GM12864 (cell line): Measurements from ENCODE around the gene TSEN2.

Experiments used
- DNase-seq: peaks from one replicate; pipeline ENCODE4 v3.0.0-alpha.2; 2011; ENCODE audit warnings: low read depth
- H3K4me3 ChIP-seq: 2 replicates; pipeline ENCODE4 v1.5.1; 2011; ENCODE audit warnings: mild to moderate bottlenecking, low read depth, low read length, control low read depth
- TF ChIP-seq, protein P1 (sequence below): IDR thresholded peaks from 2 replicates; pipeline ENCODE4 v1.5.1; 2011; ENCODE audit warnings: low read depth, mild to moderate bottlenecking, moderate library complexity, low read length, control low read depth, inconsistent platforms; ENCODE audit errors: missing control alignments

The TSEN2 gene

DNA sequence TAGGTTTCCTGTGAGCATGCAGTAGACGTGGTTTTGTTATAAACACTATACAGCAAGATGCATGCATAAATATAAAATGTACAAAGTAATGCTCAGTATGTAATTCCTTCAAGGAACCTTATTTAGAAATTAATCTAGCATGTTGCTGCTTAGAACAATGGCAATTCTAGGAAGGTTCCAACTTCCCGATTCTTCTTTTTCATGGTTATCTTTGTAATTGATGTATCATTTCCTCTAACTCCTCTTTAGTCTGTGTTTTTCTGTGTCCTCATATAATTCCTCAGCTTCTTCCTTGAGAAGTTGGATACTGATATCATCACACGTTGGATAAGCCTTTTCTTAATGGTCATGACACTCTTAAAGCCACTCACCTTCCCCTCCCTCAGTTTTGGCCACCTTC is 3.5 kb downstream of the TSEN2 start:
- TF ChIP-seq, protein P1, sequence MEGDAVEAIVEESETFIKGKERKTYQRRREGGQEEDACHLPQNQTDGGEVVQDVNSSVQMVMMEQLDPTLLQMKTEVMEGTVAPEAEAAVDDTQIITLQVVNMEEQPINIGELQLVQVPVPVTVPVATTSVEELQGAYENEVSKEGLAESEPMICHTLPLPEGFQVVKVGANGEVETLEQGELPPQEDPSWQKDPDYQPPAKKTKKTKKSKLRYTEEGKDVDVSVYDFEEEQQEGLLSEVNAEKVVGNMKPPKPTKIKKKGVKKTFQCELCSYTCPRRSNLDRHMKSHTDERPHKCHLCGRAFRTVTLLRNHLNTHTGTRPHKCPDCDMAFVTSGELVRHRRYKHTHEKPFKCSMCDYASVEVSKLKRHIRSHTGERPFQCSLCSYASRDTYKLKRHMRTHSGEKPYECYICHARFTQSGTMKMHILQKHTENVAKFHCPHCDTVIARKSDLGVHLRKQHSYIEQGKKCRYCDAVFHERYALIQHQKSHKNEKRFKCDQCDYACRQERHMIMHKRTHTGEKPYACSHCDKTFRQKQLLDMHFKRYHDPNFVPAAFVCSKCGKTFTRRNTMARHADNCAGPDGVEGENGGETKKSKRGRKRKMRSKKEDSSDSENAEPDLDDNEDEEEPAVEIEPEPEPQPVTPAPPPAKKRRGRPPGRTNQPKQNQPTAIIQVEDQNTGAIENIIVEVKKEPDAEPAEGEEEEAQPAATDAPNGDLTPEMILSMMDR = no peak
- H3K4me3 ChIP-seq = no peak overlapping the region
- DNase-seq = no peak

DNA sequence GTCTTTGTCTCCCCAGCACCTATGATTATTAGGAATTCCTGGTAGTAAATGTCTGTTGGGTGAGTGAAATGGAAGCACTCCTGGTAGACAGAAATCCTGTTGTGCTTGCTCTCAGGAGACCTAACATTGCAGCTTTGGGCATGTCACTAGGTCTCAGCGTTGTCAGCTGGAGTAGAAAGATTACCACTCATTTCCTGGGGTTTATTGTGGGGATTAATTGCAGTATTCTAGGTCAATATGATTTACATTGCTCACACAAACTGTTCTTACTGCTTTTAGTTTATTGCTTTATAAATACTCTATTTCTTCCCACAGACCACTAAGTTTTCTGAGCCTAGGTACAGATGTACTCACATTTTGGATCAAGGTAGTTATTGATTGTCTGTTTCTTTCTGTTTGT is 5.1 kb downstream of the TSEN2 start:
- TF ChIP-seq, protein P1 = no peak
- no peak for DNase-seq
- H3K4me3 ChIP-seq = no peak overlapping the region

DNA sequence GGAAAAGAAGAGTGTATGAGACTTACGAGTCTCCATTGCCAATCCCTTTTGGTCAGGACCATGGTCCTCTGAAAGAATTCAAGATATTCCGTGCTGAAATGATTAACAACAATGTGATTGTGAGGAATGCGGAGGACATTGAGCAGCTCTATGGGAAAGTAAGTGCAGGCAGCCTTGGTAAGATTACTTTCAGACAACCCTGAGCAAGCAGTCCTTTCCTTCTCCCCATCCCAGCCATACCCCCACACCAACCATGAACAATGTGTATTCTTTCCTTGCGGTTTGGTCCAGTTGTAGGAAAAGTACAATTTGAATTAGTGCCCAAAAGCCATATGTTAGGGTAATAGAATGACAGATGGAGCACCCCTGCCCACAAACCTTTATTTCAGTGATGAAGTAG is 5.6 kb downstream of the TSEN2 start:
- DNase-seq = no peak
- TF ChIP-seq, protein P1 = no peak
- H3K4me3 ChIP-seq = no peak overlapping the region

DNA sequence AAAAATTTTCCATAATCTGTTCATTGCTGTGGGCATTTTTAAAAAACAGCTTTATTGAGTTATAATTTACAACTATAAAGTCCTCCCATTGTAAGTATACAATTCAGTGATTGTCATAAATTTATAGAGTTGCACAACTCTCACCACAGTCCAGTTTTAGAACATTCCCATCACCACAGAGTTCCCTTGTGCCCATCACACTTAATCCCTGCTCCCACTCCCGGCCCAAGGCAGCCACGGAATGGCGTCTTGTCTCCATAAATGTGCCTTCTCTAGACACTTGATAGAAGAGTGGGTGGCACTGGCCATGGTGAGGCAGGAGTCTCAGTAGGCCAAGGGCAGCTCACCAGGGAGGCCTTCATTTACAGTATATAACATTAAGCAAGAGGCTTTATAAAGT is 6.3 kb downstream of the TSEN2 start:
- no peak overlapping the region for H3K4me3 ChIP-seq
- no peak for DNase-seq
- TF ChIP-seq, protein P1 = no peak

DNA sequence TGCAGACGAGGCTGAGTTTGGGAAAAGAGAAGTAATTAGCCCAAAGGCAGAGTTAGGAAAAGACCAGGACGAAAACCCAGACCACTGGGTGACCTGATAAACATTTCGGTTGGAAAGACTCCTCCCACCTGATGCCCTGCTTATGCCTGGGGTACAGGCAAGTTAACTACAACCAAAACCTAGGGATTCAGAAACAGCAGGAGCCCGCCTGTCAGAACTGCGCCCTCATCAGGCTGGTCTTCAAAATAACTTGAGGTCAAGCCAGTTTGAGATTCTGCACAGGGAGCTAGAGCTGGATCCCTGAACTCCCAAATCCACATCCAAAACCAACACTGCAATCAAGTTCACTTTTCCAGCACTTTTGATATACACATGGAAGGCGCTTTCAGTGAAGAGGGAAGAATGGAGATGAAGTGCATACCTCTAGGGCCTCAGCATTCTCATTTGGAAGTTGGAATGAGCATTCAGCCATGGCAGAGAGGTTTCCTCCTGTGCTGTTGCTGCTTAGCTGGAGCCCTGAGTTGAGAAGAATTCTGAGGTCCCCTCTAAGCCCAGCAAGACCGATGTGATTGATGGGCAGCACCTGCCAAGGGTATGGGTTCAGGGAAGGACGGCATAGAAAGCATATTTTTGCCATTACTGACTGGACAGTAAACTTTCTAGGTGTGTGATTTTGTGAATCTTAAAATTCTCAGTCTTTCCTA is 11.6 kb downstream of the TSEN2 start:
- TF ChIP-seq, protein P1 = peak; percentile 24
- DNase-seq = no peak
- no peak overlapping the region for H3K4me3 ChIP-seq

DNA sequence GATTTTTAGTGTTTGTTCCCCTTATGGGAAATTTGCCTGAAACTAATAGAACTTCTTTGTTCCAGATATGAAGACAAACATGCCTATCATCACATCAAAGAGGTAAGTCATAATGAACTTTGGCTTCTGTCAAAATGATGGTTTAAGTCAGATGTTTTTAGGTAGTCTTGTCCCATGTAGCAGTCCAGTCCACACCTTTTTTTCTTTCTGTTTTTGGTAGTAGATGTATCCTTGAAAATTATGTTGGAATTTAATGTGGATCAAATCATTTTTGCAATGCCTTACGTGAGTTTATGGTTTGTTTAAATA is 12.1 kb downstream of the TSEN2 start:
- TF ChIP-seq, protein P1 = no peak
- H3K4me3 ChIP-seq = no peak overlapping the region
- no peak for DNase-seq

DNA sequence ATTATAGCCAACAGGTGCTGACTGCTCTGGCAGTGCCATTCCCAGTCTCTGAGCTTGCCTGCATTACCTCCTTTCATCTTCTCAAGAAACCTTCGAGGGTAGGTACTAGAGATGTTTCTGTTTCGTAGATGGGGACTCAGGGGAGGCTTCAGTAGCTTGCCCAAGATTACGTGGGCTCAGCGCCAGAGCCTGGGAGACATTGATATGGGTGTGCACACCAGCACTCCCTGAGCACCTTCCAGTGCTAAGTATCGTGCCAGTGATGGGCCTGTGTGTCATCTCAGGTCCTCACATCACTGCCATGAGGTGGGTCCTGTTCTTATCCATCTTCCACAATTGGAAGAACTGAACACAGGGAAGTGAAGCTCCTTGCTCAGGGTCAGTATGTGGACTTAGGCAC is 15.2 kb downstream of the TSEN2 start:
- no peak overlapping the region for H3K4me3 ChIP-seq
- TF ChIP-seq, protein P1 = no peak
- no peak for DNase-seq
